ENCODE data around the gene GHR.

- no peak for TF ChIP-seq EP300 (IDR thresholded peaks at IDR 0.05; ENCODE audit: borderline replicate concordance in 1 of 2, control insufficient read depth in 1 of 2, low read depth in 2 of 2, low read length in 2 of 2)
- TF ChIP-seq SMC3 (IDR thresholded peaks at IDR 0.05; ENCODE audit: borderline replicate concordance, low read length) = no peak
These were observed 205.6 kb downstream of the GHR start for GRCh38 chr5:42628821-42629220.

Measured in GM12878 (cell line).